Measurements from ENCODE around the gene CXXC4. TPM values are rescaled to one million over a fixed set of nuclear protein-coding genes. Genes with fewer than 3 reads are reported as not detected.

The CXXC4 gene
- polyA plus RNA-seq, 5 donors: 10.1 to 17.7 (median 12.6) TPM

- no peak for DNase-seq
Measured at GRCh38 chr4:104421566-104421965, 73.1 kb downstream of the CXXC4 start.

GRCh38 chr4:104420766-104421165, 73.9 kb downstream of the CXXC4 start:
- DNase-seq: no peak

Data from right lung (tissue), 5 donors.